ENCODE data around the gene DOCK9.

GRCh38 chr13:98868932-98869331 is 108.9 kb downstream of the DOCK9 start:
- no peak for TF ChIP-seq CTCF (IDR thresholded peaks at IDR 0.05; ENCODE audit: poor library complexity)
- no peak for TF ChIP-seq EZH2 (IDR thresholded peaks at IDR 0.05; ENCODE audit: borderline replicate concordance)
- no peak for TF ChIP-seq EZH2phosphoT487 (IDR thresholded peaks at IDR 0.05; ENCODE audit: low read depth, severe bottlenecking, unreplicated experiment)

Data from hepatocyte (in vitro differentiated cells).